ENCODE results near the gene OSMR.

Gene OSMR

GRCh38 chr5:38845526-38846378, at the start of gene OSMR:
OSMR (plus strand) TSS chr5:38846012; CDS start chr5:38869045, 23,033 bp downstream.
- DNase-seq (ENCODE audit: low spot score), result peak; percentile 98

- no peak for DNase-seq (ENCODE audit: low spot score)
Observed at GRCh38 chr5:38796742-38797108, 49.1 kb upstream of the OSMR start.

GRCh38 chr5:38797838-38798237, 48.0 kb upstream of the OSMR start:
- no peak for DNase-seq (ENCODE audit: low spot score)

- no peak for DNase-seq (ENCODE audit: low spot score)
Observed at GRCh38 chr5:38799556-38800377, 46.0 kb upstream of the OSMR start.

DNA sequence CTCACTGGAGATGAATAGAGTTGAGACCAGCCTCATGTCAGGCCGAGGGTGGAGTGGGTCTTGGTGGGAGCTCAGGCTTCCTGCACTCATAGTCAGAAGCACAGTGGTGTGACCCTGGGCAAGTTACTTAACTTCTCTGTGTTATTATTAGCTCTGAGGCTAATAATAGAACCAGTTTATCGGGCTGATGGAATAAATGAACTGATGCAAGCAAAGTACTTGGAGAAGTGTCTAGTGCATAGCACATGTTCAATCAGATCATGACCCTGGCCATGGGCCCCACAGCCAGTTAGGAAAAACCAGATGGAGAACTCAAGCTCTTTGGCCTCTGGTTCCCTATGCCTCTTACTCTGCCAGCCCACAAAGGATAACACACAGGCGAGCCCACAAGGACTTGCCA, 45.3 kb upstream of the OSMR start:
- DNase-seq (ENCODE audit: low spot score), result no peak

DNA sequence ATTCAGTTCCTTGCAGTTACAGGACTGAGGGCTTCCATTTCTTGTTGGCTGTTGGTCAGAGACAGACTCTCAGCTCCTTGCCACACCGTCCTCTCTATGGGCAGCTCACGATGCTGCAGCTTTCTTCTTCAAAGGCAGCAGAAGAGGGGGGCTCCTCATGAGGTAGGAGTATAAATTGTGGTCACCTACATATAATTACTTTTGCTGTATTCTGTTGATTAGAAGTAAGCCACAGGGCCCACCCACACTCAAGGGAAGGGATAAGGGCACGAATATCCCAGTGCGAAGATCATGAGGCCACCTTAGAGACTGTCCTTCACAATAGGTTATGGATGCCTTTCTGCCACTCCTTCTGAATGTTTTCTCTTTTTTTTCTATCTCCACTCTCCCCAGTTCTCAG, 43.7 kb upstream of the OSMR start:
- DNase-seq (ENCODE audit: low spot score), result no peak

DNA sequence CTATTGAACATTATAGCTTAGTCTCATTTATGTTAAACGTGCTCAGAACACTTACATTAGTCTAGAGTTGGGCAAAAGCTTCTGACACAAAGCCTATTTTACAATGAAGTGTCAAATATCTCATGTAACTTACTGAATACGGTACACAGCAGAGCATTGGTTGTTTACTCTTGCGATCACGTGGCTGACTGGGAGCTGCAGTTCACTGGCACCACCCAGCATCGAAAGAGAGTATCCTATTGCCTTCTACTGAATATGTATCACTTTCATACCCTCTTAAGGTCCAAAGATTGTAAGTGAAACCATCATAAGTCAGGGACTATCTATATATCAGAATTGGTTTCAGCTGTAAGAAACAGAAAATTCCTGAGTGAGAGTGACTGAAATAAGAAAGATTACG, 42.6 kb upstream of the OSMR start:
- no peak for DNase-seq (ENCODE audit: low spot score)

DNA sequence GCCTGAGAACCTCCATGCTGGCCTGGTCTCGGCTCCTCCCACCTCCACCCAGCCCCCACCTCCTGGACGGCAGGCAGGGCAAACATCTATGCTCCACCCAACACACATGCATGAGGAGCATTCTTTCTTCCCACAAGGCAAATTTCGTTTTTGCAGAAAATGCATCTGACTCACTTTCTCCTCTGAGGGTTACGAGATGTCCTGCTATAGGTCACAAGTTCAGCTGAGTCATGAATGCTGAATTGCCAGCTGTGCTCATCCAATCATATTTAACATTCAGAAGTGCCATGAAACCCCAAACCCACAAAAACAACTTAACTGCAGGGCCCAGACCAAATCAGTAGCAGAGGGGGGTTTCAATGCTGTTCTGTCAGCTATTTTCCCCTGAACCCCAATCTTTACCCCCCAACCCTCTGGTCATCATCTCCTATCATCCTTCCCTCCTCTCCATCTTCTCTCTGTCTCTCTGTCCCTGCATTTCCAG, 39.0 kb upstream of the OSMR start:
- peak; percentile 86 for DNase-seq (ENCODE audit: low spot score)

DNA sequence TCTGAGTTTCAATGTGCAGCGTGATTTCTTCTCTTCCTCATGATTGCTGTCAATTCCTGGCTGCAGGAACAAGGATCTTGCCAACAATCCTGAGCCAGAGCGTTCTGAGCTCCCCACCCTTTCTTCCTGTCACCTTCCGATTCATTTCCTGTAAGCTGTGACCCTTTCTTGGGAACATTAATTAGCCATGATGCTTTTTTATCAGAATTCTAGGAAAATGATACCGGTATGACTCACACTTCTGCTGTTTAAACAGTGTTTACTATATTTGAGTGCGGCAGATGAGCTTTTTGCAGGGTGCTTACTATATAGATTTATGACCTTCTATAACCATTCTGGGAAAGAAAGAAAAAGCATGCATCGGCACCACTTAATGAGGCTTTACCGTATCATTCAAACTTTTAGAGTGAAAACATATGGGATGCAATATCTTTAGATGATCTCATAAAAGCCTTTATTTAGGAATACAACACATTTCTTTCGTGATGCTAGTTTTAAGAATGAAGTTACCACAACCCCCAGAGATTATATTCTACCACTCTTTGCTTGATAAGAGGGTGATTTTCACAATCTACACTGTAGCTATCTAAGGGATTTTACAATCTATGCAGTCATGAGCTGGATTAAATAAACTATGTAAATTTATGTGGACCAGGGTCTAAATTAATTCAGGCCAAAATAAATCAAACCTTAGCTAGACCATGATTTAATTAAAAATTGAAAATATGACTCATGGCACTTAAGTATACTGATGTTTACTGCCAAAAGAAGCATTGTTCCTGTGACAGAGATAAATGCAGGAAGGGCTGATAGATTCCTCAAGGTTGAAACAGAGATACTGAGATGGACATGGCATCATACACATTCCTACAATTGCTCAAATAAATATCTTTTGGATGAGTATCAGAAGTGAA, 38.0 kb upstream of the OSMR start:
- DNase-seq (ENCODE audit: low spot score), result no peak

DNA sequence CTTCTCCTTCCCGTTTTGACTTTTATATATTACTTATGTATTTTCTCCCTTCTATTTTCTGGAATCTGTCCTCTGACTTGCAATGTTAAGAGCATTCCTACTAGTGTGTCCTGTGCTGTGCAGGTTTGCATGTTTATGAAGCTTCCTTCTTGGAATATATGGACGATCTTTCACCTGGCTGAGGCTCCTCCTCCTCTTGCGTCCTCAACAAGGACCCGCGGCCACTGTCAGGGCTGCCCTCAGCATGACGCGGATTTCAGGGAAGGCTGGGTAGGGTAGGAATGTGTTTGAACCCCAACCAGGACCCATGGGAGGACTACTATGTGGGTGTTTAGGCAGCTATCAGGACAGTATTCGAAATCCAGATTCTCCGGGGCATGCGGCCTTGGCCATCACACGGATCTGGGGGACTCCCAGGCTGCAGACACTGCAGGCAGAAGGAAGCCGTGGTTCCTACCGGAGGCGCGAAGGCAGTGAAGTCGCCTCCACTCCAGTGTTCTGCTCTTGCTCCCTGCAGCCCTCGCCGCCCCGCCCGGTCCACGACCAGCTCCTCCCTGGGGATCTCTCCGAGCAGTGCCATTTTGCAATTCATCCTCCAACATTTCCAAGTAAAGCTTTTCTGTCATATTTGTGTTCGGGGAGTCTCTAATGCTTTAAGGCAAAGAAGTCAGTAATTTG, 37.0 kb upstream of the OSMR start:
- DNase-seq (ENCODE audit: low spot score), result no peak

- DNase-seq (ENCODE audit: low spot score), result peak; percentile 85
Observed at GRCh38 chr5:38809388-38810359, 36.1 kb upstream of the OSMR start.

- DNase-seq (ENCODE audit: low spot score), result no peak
Observed at GRCh38 chr5:38814879-38815278, 30.9 kb upstream of the OSMR start.

DNA sequence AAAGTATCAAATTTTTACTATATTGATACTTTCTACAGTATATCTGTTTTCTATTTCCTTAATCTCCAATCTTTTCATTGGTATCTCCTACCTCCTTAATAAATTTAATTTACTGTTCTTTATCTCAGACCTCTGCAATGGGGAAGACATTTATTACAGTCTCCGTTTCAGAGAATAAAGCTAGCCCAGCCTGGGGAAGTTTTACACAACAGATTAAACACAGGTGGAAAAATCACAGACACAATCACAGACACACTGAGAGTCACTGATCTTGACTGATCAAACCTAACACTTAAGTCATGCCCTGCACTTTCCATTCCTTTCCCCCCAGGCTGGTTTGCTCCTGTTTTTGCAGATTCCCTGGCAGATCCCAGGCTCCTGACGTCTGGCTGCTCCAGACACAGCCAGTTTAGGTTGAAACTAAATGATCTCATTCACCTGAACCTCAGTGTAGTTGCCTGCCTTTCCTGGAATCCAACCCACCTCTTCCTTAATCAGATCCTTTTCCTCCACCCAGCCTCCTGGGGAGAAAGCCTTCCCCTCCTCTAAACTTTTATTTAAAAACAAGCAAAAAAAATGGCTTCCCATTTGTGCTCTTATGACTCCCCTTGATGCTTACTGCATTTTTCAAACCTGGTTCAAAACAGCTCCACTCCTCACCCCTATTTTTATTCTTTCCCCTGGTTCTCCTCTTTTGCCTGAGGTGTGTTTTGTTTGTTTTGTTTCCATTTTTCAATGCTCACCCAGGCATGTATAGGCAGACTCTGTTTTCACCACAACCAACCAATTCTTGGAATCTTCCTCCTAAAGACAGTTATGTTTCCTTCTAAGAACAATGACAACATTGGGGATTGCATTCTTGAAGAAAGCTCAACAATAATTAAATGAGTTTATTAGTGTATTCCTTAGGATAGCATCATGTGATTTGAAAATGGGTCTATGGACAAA, 29.5 kb upstream of the OSMR start:
- DNase-seq (ENCODE audit: low spot score), result no peak

GRCh38 chr5:38821679-38822078, 24.1 kb upstream of the OSMR start:
- no peak for DNase-seq (ENCODE audit: low spot score)

- no peak for DNase-seq (ENCODE audit: low spot score)
Observed at GRCh38 chr5:38823503-38823902, 22.3 kb upstream of the OSMR start.

DNA sequence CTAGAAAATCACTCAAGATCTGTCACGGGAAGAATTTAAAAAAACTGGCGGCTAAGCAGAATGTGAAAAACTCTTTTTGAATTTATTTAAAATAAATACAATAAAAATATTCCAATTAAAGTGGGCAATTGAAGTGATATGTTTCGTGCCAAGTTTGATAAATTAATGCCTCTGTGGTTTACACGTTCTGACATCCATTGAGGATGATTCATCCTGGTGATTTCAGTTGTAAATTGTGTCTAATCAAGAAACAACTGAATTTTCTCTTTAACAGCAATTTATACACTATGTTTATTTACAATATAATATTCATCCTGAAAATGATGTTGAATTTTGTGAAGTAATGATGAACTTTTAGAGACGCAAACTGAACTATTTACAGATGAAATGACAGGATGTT, 21.0 kb upstream of the OSMR start:
- DNase-seq (ENCODE audit: low spot score), result no peak

DNA sequence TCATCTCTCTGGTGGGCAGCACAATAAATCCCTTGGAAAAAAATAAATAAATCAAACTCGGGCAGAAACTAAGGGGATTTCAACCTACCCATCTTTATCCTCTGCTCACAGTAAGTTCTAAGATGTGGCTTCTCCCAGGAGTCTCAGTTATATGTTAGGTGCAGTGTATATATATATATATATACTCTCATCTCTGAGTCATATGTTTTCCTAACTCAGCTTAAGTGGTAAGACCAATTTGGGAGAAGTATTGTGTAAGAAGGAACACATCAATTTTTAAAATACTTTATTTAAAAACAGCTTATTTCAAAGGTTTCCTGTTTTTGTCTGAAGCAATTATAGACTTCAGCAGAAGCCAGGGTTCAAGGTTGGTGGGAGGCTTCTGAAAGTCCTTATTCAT, 20.3 kb upstream of the OSMR start:
- peak; percentile 25 for DNase-seq (ENCODE audit: low spot score)

DNA sequence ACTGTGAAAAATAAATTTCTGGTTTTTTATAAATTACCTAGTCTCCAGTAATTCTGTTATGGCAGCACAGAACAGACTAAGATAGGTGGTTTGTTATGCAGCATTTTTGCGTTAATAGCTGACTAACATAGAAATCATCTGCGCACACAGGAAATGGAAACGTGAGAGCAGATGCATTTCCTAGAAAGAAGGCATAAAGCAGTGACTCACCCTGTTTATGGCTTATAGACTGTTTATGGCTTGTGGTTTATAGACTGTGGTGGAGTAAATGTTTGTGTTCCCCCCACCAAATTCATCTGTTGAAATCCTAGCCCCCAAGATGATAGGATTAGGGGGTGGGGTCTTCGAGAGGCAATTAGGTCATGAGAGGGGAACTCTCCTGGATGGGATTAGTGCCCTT, 18.3 kb upstream of the OSMR start:
- peak; percentile 27 for DNase-seq (ENCODE audit: low spot score)

DNA sequence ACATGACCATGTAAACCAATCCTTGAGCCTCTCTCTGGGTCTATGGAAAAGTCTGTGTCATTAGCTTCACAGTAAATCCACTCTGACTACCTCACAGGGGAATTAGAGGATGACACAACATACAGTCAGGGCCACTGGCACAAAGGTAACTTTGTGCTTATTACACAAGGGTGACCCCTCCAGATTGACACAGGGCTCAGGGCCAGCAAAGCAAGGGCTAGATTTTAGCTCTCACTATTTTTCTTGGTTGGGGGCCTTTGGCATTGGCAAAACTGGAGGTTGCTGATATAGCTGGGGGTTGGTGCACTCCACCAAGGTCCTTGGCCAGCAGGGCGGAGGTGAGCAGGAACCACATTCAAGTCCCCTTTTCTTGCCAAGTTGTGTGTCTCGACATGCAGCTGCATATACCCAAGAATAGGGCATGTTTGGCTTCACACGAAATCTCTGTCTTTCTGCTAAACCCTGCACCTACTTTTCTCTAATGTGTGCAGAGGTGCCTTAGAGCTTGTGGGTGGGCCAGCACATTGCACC, 15.2 kb upstream of the OSMR start:
- DNase-seq (ENCODE audit: low spot score), result peak; percentile 40
